IMR-90 (cell line): Measurements from ENCODE around the gene MSRB1. TPM values are rescaled to one million over a fixed set of nuclear protein-coding genes. Genes with fewer than 3 reads are reported as not detected.

Experiments
- ATAC-seq: fragments of 200-7000 bp; cut with Tn5 transposase; 2 replicates; pipeline ENCODE4 v1.9.1; 2020; ENCODE audit warnings: low read depth, mild to moderate bottlenecking, moderate library complexity
- BruUV-seq: library from RNA; stranded (reverse); fragments of 400-500 nt; replicated peaks from 2 replicates; lab custom pipeline; 2021; lab: Mats Ljungman, UMichigan
- CTCF ChIA-PET: fragments of 300-600 bp; formaldehyde crosslinking; extraction: SDS; loops from one replicate; lab custom pipeline; 2021; ENCODE audit warnings: antibody characterized with exemption; lab: Yijun Ruan, JAX
- POLR2A ChIA-PET: fragments of 300-600 bp; sonication (Branson Sonifier 250); formaldehyde crosslinking; loops from one replicate; lab custom pipeline; 2022; ENCODE audit warnings: antibody characterized with exemption; ENCODE audit not compliant: unreplicated experiment; lab: Charles Lee
- DNase-seq: peaks from one replicate; pipeline ENCODE4 v3.0.0; 2013
- H2AFZ ChIP-seq: replicated peaks from 2 replicates; pipeline ENCODE3; 2013; ENCODE audit warnings: low read length, mild to moderate bottlenecking; ENCODE audit not compliant: poor library complexity
- H2AK5ac ChIP-seq: 2 replicates; pipeline ENCODE4 v1.6.1; 2013; ENCODE audit warnings: low read depth, low read length, inconsistent platforms
- H2AK9ac ChIP-seq: replicated peaks from 2 replicates; pipeline ENCODE3; 2013; ENCODE audit warnings: mild to moderate bottlenecking, low read depth, low read length, moderate library complexity; ENCODE audit not compliant: poor library complexity
- H2BK120ac ChIP-seq: 2 replicates; pipeline ENCODE4 v1.6.1; 2013; ENCODE audit warnings: low read depth, low read length, inconsistent platforms
- H2BK15ac ChIP-seq: 3 replicates; pipeline ENCODE4 v1.6.1; 2013; ENCODE audit warnings: low read depth, low read length, inconsistent platforms
- H2BK20ac ChIP-seq: 2 replicates; pipeline ENCODE4 v1.6.1; 2013; ENCODE audit warnings: low read depth, mild to moderate bottlenecking, inconsistent platforms, low read length, moderate library complexity
- H2BK5ac ChIP-seq: 2 replicates; pipeline ENCODE4 v1.6.1; 2013; ENCODE audit warnings: mild to moderate bottlenecking, low read depth, low read length, inconsistent platforms; ENCODE audit not compliant: poor library complexity, severe bottlenecking
- H3K14ac ChIP-seq: replicated peaks from 2 replicates; pipeline ENCODE4 v1.6.1; 2013; ENCODE audit warnings: low read depth, low read length, inconsistent platforms
- H3K18ac ChIP-seq: 2 replicates; pipeline ENCODE4 v1.6.1; 2013; ENCODE audit warnings: low read depth, low read length, control low read depth
- H3K23ac ChIP-seq: 2 replicates; pipeline ENCODE4 v1.6.1; 2013; ENCODE audit warnings: low read depth, low read length, inconsistent platforms
- H3K27ac ChIP-seq: 2 replicates; pipeline ENCODE4 v1.5.1; 2013; ENCODE audit warnings: mild to moderate bottlenecking, control low read depth, low read length; ENCODE audit not compliant: insufficient read depth
- H3K27me3 ChIP-seq: 2 replicates; pipeline ENCODE4 v1.6.1; 2013; ENCODE audit warnings: low read length; ENCODE audit not compliant: control insufficient read depth, insufficient read depth
- H3K36me3 ChIP-seq: 2 replicates; pipeline ENCODE4 v1.6.1; 2013; ENCODE audit warnings: low read length, mixed read lengths; ENCODE audit not compliant: control insufficient read depth, insufficient read depth
- H3K4ac ChIP-seq: 2 replicates; pipeline ENCODE4 v1.6.1; 2013; ENCODE audit warnings: low read depth, low read length, inconsistent platforms
- H3K4me1 ChIP-seq: 2 replicates; pipeline ENCODE4 v1.6.1; 2013; ENCODE audit warnings: low read length, mixed read lengths; ENCODE audit not compliant: control insufficient read depth, insufficient read depth
- H3K4me2 ChIP-seq: 2 replicates; pipeline ENCODE4 v1.6.1; 2013; ENCODE audit warnings: low read depth, mild to moderate bottlenecking, control low read depth, low read length, moderate library complexity
- H3K4me3 ChIP-seq: 2 replicates; pipeline ENCODE4 v1.5.1; 2013; ENCODE audit warnings: low read depth, mild to moderate bottlenecking, control low read depth, low read length, moderate library complexity; ENCODE audit not compliant: insufficient read depth
- H3K56ac ChIP-seq: 2 replicates; pipeline ENCODE4 v1.6.1; 2013; ENCODE audit warnings: low read length, inconsistent platforms; ENCODE audit not compliant: insufficient read depth; ENCODE audit errors: extremely low read depth
- H3K79me1 ChIP-seq, 2 experiments: 2 replicates each; pipeline ENCODE4 v1.6.1; 2013; ENCODE audit warnings: low read length in 2 of 2, inconsistent platforms in 1 of 2, low read depth in 1 of 2
- H3K9ac ChIP-seq: 2 replicates; pipeline ENCODE4 v1.6.1; 2013; ENCODE audit warnings: low read depth, low read length, control low read depth
- H3K9me1 ChIP-seq: 2 replicates; pipeline ENCODE4 v1.6.1; 2013; ENCODE audit warnings: low read length, inconsistent platforms; ENCODE audit not compliant: insufficient read depth
- H3K9me3 ChIP-seq: 2 replicates; pipeline ENCODE4 v1.6.1; 2013; ENCODE audit warnings: low read length; ENCODE audit not compliant: control insufficient read depth, insufficient read depth
- H4K20me1 ChIP-seq: 2 replicates; pipeline ENCODE4 v1.6.1; 2013; ENCODE audit warnings: low read length, inconsistent platforms; ENCODE audit not compliant: insufficient read depth
- H4K5ac ChIP-seq: 2 replicates; pipeline ENCODE4 v1.6.1; 2013; ENCODE audit warnings: mild to moderate bottlenecking, low read depth, low read length, control low read depth
- H4K8ac ChIP-seq, 2 experiments: 2 replicates each; pipeline ENCODE4 v1.6.1; 2013; ENCODE audit warnings: low read depth in 2 of 2, low read length in 2 of 2, control low read depth in 1 of 2, inconsistent platforms in 1 of 2
- H4K91ac ChIP-seq: 2 replicates; pipeline ENCODE4 v1.6.1; 2013; ENCODE audit warnings: low read depth, low read length, inconsistent platforms; ENCODE audit not compliant: insufficient read depth
- MAFK ChIP-seq: IDR thresholded peaks from 2 replicates; pipeline ENCODE4 v1.6.1; 2012; ENCODE audit warnings: low read depth, low read length, improper control_type of control experiment
- NFE2L2 ChIP-seq: fragments of 150-350 bp; IDR thresholded peaks from 2 replicates; pipeline ENCODE4 v1.6.1; 2016; ENCODE audit warnings: low read depth, mild to moderate bottlenecking, low read length
- RAD21 ChIP-seq: IDR thresholded peaks from 2 replicates; pipeline ENCODE4 v1.6.1; 2012; ENCODE audit warnings: low read length, improper control_type of control experiment
- RFX5 ChIP-seq: IDR thresholded peaks from 2 replicates; pipeline ENCODE4 v1.8.0; 2012; ENCODE audit warnings: low read depth, mild to moderate bottlenecking, low read length, moderate library complexity
- WGBS, 2 experiments: methylation state at CpG; one replicate each; pipeline versions ENCODE4 v1.1.5 to v1.1.7; 2013; ENCODE audit warnings: missing lambda C conversion rate in 2 of 2; ENCODE audit not compliant: insufficient read length in 1 of 2; ENCODE audit errors: extremely low coverage in 2 of 2; 5-methylcytosine and 5-hydroxymethylcytosine counted together
- dilution Hi-C: fragments of 300-500 bp; cut with HindIII; formaldehyde crosslinking; loops from one replicate; pipeline ENCODE4 v1.14.3; 2018; ENCODE audit warnings: low sequenced_read_pairs; ENCODE audit not compliant: unreplicated experiment
- in situ Hi-C: fragments of 300-500 bp; cut with MboI; formaldehyde crosslinking; loops from 3 replicates; pipeline ENCODE4 v1.14.3; 2019; ENCODE audit warnings: low sequenced_read_pairs, inconsistent platforms, mixed read lengths
- intact Hi-C: fragments of 100-400 bp; cut with micrococcal nuclease; formaldehyde crosslinking; loops from 2 replicates; pipeline ENCODE4 v1.10.0; 2022
- polyA plus RNA-seq, 3 experiments: library from polyadenylated mRNA; depleted of rRNA; stranded (reverse); fragments of >200 nt; gene quantifications; 2 replicates each; pipeline ENCODE4 v1.2.3, GENCODE V29; 2012; ENCODE audit warnings: low replicate concordance in 1 of 3
- total RNA-seq: library from RNA; depleted of rRNA; stranded (reverse); fragments of >200 nt; gene quantifications from 2 replicates; pipeline ENCODE4 v1.2.3, GENCODE V29; 2012
- TF ChIP-seq, protein P1 (sequence below): conservative IDR thresholded peaks from 2 replicates; pipeline ENCODE4 v1.5.1; 2012; ENCODE audit warnings: mild to moderate bottlenecking, low read depth, low read length, improper control_type of control experiment

The MSRB1 gene
- total and polyA plus RNA-seq, 2 of the 4 experiments (the other 2 are of a cell fraction): 17.0 to 32.3 TPM

DNA sequence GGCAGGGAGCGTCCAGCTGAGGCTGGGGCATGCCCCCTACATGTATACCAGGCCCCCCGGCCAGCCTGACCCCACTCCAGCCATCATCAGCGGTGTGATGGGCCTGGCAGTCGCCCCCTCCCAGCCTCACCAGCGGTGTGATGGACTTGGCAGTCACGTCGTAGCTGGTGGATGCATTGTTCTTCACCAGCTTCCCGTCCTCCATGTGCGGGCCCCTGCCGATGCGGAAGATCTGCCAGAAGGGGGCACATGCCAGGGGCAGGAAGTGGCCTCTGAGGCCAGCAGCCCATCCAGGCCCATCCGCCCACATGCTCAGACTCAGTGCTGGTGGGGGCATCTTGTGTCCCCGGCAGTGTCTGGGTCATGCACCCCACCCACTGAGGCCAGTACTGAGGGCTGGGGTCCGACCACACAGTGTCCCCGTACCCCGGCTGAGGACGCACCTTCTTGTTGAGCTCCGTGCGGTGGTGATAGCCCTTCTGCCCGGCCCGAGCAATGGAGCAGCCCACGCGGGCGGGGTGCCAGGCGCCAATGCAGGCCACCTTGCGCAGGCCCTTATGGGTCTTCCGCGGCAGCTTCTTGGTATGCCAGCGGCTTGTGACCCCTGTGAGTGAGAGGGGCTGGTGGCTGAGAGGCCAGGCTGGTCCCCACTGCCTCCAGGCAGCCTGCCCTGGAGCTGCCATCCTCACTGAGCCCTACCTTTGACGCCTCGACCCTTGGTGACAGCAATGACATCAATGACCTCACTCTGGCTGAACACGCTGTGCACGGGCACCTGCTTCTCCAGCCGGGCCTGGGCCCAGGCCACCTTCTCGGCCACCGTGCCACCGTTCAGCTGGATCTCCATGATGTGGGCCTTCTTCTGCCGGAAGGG, 3.7 kb upstream of the MSRB1 start:
- CTCF ChIA-PET: no interaction called here
- no TSS peak for BruUV-seq

More for the DNA sequence above, 3.7 kb upstream of the MSRB1 start:
- no peak overlapping the region for H3K56ac ChIP-seq
- no peaks in the 10 kb centered on the region for H3K9me1 ChIP-seq
- H3K9me3 ChIP-seq: no peaks in the 10 kb centered on the region
- no peak overlapping the region for H2AK9ac ChIP-seq
- H4K20me1 ChIP-seq: no peaks in the 10 kb centered on the region
- no peak overlapping the region for H3K4ac ChIP-seq
- POLR2A ChIA-PET: no interaction called here
- dilution Hi-C loops: no loop called here
- no peak overlapping the region for H3K4me3 ChIP-seq
- H4K8ac ChIP-seq: no peak overlapping the region
- DNase-seq (no peak), ATAC-seq (no peak)
- intact Hi-C loops: no loop called here
- no peaks in the 10 kb centered on the region for H3K36me3 ChIP-seq
- H2BK120ac ChIP-seq: no peak overlapping the region
- no peaks in the 10 kb centered on the region for H3K27me3 ChIP-seq
- in situ Hi-C loops: no loop called here
- peaks cover 4 to 8% of the 10 kb centered on the region in 2 experiments; a peak in 3 of 4 replicates for H3K79me1 ChIP-seq
- 78% methylated on average over 24 of the region's 38 CpGs; no CpG with 5 or more reads in 1 of the 2 experiments for WGBS, 2 experiments
- no peak overlapping the region for H3K18ac ChIP-seq
- H4K5ac ChIP-seq: no peak overlapping the region
- H2BK15ac ChIP-seq: no peak overlapping the region
- no peak overlapping the region for H3K27ac ChIP-seq
- no peak overlapping the region for H2BK20ac ChIP-seq
- H3K4me2 ChIP-seq: no peak overlapping the region
- H3K14ac ChIP-seq: no peak overlapping the region
- no peak overlapping the region for H3K23ac ChIP-seq
- H2AK5ac ChIP-seq: no peak overlapping the region
- peak overlapping the region; percentile 58 for H2AFZ ChIP-seq
- H2BK5ac ChIP-seq: no peak overlapping the region
- TF ChIP-seq NFE2L2 (no peak), RAD21 (no peak), MAFK (no peak), RFX5 (no peak)
- TF ChIP-seq, protein P1, sequence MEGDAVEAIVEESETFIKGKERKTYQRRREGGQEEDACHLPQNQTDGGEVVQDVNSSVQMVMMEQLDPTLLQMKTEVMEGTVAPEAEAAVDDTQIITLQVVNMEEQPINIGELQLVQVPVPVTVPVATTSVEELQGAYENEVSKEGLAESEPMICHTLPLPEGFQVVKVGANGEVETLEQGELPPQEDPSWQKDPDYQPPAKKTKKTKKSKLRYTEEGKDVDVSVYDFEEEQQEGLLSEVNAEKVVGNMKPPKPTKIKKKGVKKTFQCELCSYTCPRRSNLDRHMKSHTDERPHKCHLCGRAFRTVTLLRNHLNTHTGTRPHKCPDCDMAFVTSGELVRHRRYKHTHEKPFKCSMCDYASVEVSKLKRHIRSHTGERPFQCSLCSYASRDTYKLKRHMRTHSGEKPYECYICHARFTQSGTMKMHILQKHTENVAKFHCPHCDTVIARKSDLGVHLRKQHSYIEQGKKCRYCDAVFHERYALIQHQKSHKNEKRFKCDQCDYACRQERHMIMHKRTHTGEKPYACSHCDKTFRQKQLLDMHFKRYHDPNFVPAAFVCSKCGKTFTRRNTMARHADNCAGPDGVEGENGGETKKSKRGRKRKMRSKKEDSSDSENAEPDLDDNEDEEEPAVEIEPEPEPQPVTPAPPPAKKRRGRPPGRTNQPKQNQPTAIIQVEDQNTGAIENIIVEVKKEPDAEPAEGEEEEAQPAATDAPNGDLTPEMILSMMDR: no peak
- H4K91ac ChIP-seq: no peak overlapping the region
- peaks cover 5% of the 10 kb centered on the region; the same call in 1 of the 2 replicates for H3K4me1 ChIP-seq
- H3K9ac ChIP-seq: no peak overlapping the region
